Bone marrow (tissue), 2 donors: ENCODE results near the gene ETDB.
A peak's percentile ranks its signal among the peaks of the same experiment; 100 is the strongest.
"Not testable (repeated sequence)": the region's sequence is repeated elsewhere in the genome, so short reads cannot be mapped to it uniquely, and the experiment has no call there.

Experiments used
- DNase-seq, 2 donors: peaks; one replicate each; lab custom pipeline; 2025; lab: John Stamatoyannopoulos, UW

Gene ETDB

DNA sequence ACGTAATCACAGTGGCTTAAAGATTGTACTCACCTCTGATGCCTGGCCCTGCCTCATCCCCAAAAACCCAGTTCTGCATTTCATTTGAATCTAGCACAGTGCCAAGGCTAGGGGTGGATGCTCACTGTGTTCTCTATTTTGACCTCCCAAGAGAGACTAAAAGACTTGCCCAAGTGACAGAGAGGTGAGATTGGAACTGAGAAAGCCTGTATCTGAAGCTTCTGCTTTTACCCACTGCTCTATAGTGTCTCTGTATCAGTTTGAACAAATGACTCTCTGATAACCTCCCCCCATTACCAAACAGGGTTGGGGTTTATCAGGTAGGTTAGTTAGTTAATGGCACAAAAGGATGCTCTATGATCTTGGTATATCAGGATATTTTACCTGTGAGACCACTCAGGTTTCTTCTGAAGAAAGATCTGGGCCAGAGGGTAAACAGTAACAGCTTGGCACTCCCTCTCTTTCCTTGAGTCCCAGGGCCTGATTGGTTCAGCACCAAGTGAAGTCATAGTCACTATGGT, at the start of gene ETDB:
Gene ETDB (minus strand): TSS at position 471 of the 521 bp plus-strand sequence. CDS start 1,265 bp downstream, outside the sequence.
- not testable (repeated sequence) for DNase-seq

DNA sequence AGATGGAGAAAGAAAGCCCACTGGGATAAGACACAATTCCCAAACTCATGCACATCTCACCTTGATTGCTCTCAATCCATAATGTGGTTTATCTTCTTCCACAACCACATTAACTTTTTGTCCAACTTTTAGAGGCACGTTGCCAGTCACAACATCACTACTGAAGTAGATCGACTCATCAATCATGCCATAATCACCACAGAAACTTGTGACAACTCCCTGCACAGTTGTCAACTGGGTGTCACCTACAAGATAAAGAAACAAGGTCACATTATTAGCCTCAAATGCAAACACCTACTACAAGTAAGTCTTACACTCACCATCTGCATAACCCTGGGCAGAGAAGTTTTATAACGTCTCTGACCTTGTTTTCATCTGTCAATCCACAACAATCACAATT, 49.2 kb upstream of the ETDB start:
- DNase-seq = not testable (repeated sequence)

DNA sequence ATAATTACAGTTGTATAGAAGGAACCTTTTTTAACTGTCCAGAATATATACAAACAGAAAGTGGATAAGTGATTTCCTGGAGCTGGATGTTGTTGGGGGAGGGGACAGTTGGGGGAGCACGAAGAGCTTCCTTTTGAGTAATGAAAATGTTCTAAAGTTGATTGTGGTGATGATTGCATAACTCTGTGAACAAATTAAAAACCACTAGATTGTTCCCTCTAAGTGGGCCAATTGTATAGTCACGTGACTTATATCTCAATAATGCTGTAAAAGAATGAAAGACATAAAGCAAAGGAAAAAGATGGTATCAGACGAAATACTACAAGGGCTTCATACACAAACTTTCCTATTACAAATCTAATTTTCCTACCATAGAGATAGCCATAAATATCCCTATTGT, 48.2 kb upstream of the ETDB start:
- no peak for DNase-seq

DNA sequence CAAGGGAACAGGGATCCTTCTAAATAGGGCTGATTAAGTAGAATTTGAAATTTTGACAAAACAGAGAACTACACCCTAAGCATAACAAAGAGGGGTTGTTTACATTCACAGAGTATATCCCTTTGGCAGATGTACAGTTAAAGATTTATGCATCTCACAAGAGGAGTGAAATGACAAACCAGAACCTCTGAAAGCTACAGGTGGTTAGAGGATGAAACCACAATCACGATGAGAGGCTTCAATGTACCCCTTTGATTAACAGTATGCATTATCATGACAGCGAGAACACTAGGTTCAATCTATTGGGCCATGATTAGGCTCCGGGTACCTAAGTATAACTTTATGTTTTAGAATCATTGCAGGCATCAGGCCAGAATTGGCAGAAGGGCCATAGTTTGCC, 34.4 kb upstream of the ETDB start:
- not testable (repeated sequence) for DNase-seq

DNA sequence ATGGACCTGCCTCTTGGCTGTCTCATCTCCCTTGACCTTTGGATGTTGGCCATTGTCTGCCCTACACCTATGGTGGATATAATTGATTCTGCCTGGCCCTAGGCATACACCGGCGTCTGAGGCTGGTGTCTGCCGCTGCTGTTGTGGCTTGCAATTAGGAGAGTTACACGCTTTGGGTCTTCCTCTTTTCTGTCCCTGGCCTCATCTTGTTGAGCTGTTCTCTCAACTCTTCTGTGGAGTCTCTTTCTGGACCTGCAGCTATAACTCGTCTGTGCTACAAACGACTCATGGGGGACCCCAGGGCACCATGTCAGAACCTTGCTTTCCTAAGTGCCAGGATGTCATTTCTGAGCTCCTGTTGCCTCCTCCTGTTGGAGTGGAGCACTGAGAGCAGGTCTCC, 5.8 kb upstream of the ETDB start:
- DNase-seq = not testable (repeated sequence)

DNA sequence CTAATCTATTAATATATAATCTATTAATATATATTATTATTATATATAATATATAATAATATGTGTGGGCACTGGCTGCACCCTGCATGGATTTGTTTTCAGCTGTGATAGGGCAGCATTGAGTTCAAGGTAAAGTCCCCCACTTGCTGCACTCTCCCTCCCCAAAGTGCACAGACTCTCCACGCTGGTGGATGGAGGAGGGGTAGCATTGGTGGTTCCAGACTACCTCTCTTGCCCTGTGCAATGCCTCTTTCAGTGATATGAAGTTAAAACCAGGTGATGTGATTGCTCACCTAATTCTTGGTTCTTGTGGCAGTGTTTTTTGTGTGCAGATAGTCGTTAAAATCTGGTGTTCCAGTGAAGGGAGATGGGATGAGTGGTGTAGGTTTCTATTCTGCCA, 4.3 kb downstream of the ETDB start:
- DNase-seq = not testable (repeated sequence)

DNA sequence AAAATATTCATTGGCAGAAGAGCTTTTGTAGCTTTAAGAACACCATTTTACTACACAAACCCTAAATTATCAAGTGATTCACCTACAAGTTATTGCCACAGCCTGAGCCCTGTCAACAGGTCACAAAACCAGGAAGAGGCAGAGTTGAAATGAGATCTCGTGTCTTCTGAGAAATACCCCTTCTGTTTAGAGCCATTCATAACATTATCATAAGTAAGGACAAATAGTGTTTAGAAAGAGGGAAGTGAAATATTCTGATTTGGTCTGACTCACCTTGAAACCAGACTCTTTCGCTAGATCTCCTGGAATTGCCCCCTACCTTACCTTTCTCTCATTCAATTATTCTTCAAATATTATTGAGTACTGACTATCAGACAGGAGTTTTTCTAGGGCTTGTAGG, 5.9 kb downstream of the ETDB start:
- no peak for DNase-seq

DNA sequence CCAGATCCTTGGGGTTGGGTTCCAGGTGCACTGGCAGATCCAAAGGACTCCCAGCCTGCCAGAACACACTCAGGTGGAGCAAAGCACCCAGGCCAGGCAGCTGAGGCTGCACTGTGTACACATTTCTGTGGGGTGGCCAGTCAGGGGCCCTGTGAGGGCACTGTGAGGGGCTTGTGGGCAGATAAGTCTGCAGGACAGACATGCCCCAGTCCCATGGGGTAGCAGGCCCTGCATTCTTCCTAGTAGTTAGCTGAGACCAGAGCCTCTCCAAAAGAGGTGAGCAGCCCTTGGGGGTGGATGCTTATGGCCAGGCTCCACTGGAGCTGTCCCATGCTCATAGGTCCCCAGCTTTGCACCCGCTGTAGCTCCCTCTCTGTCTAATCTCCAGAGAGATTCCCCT, 7.6 kb downstream of the ETDB start:
- no peak for DNase-seq

DNA sequence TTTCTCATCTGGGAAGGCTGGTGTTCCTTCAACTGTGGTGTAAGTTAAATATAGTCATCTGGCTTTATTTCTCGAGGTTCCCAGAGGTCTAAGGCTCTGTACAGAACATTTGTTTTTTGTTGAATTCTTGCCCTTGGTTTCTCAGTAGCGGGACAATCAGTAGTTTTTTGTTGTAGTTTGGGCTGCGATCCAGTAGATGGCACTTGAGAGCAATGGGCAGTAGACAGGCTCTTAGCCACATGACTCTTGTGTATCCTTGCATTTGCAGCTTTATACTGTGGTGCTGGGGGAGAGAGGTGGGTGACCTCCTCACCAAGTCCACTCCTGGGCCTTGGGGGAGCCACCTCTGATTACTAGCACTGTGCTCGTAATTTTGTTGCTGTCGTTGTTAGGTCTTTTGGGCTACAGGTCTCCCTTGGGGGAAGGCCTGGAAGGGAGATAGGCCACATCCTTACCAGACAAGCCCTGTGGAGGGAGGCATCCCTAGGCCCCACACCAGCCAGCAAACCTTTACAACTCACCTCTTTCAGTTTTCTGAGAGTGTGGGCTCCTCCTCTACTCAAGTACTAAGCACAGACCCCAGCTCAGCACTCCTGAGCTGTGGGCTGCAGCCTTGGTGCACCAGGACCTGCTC, 8.1 kb downstream of the ETDB start:
- peak in 1 of 2 donors; percentile 5 for DNase-seq

DNA sequence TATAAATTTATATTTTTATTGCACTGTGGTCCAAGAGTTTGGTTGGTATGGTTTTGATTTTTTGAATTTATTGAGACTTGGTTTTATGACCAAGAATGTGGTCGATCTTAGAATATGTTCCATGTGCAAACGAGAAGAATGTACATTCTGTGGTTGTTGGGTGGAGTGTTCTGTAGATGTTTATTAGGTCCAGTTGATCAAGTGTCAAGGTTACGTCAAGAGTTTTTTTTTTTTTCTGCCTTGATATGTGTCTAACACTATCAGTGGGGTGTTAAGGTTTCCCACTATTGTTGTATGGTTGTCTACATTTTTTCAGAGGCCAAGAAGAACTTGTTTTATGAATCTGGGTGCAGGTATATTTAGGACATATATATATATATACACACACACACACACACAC, 10.8 kb downstream of the ETDB start:
- no peak for DNase-seq

DNA sequence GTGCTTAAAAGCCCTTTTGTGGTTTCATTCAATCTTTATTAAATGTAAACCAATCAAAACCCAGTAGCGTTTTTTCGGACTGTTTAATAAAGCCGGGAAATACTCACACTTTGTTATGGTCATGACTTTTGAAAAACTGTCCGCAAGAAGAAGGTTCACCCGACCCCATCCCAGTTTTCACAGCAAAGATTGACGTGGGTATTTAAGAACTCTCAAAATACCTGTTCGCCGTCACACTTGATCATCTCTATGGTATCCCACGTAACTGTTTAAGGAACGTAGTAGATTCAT, 20.9 kb downstream of the ETDB start:
- DNase-seq = no peak

DNA sequence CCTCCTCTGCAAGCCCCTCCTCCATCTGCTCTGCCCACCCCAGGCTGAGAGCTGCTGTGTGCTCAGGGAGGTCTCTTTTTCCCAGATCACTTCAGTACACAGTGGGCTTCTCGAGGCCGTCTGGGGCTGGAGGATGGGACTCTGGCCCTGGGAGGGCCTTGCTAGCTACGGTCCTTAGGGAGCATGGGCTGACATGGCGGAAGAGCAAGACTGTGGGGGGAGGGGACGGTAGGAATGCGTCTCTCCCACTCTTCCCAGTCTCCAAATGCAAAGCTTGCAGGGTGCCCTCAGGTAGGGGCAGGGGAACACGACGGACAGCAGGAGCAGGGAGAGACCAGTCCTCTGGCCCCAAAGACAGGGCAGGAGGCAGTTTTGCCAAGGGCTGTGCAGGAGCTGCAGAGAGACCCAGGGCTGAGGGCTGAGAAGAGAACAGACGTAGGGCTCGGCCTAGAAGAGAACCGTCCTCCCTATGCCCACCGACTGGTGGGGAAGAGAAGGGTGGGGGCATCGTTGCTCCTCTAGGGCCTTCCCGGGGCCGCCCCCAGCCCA, 23.1 kb downstream of the ETDB start:
- not testable (repeated sequence) for DNase-seq

DNA sequence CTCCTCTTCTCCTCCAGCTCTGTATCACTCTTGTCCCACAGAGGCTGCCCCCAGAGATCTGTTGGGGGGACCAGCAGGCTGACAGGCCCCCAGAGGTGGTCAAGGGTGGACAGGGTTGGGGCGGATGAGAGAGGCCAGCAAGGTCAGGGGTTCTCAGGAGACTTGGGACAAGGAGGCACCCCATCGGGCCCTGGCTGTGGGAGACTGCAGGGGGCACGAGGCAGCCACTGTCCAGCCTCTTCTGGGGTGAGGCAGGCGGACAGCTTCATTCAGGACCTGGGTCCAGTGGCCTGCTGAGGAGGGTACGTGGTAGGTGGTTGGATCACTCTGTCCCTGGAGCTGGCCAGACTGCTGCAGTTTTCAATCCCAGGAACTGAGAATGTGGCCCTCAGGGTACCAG, 24.6 kb downstream of the ETDB start:
- no peak for DNase-seq

DNA sequence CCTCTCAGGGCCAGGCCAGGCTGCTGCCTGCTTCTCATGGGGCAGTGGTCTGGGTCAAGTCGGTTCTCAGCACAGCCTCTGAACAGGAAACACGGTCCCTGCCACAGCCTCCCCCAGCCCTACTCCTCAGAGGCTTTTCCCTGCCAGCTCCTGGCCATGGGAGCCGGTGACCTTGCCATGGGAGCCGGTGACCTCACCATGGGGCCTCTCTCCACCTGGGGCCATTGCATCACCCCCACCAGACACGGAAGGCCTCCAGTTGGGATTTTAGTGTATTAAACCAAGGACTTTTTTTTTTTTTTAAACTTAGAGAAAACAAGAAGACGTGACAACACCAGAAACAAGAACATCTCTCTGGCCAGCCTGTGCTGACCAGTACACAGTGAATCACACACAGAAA, 25.6 kb downstream of the ETDB start:
- DNase-seq = no peak

DNA sequence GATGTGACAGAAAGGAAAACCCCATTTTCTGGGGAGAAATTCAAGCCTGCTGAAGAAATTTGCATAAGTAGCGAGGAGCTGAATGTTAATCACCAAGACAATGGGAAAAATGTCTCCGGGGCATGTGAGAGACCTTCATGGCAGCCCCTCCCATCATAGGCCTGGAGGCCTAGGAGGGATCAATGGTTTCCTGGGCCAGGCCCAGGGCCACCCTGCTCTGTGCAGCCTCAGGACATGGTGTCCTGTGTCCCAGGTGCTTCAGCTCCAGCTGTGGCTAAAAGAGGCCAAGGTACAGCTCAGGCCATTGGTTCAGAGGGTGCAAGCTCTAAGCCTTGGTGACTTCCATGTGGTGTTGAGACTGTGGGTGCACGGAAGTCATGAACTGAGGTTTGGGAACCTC, 31.2 kb downstream of the ETDB start:
- DNase-seq = no peak

DNA sequence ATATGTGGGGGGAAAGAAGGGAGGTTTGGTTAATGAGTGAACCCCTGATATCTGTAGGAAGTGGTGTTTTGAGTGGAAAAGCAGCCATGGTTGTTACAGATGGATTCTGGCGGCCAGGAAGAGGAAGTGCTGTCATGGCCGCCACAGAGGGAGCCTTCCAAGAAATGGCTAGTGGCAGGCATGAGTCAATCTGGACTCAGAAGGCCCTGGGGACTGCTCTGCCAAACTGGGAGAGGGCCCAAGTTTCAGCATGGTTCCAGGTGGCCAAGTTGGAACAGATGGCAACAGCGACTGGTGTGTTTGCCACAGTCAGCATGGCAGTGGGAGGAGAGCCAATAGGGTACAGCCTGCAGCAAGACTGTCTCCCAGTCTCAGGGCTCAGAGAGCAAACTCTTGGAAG, 32.5 kb downstream of the ETDB start:
- DNase-seq = no peak

DNA sequence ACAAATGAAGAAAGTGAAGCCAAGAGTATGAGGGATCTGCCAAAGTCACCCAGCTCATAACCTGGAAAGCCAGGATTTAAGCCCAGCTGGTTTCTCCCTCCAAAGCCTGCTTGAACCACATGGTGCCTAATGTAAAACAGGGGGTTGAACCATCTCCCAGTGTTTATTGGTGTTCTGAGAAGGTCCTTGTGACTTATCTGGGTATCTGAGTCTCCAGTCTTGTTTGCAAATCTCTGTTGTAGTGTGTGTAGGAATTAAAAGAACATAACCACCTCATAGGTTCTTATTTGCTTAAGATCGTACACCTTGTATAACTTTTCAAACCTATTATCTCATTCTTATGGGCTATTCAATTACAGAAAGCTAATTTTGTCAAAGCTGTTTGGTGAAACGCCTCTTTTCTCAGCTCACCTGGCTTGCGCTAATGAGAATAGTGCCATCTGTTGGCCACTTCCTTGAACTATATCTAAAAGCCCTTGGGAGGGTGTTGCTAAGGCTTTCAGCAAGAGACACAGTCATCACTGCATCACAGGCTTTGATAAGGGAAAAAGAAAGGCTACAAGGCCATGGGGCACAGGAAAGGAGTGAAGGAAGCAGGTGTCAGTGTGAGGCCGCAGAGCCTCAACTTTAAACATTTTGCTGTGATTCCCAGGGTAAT, 34.0 kb downstream of the ETDB start:
- peak in 1 of 2 donors; percentile 2 for DNase-seq

DNA sequence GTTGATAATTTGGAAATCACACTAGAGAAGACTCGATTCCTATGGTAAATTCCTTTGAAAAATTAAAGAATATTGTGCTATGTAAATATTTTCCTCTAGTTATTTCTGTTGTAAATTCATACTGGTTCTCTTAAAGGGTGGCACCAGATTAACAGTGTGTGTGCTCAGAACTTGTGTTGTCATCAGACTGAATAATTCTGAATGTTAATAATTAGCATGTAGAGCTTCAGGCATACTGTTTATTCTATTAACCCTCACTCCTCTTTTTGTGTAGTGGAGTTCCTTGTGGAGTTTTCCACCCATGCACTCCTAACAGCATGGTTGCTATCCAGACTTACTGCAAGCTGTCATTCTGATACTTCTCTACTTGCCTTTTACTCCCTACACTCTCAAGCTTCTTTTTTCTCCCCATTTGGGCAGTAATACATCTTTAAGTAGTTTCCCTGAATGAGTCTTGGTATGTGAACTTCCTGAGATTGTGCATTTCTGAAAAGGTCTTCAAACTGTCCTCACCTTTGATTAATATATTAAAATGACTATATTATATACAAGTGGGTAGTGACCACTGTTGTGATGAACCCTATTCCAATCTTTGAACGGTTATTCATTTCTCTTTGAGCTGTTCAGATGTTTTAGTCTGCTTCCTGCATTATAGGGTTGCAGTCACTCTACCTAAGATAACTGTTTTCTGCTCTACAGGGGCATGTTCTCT, 38.5 kb downstream of the ETDB start:
- DNase-seq = no peak
